Pons (tissue), 1 donor: ENCODE data around the gene GABRD.

Experiments
- DNase-seq: peaks from one replicate; pipeline ENCODE4 v3.0.0-alpha.2; 2016; ENCODE audit warnings: low spot score

GABRD gene

DNA sequence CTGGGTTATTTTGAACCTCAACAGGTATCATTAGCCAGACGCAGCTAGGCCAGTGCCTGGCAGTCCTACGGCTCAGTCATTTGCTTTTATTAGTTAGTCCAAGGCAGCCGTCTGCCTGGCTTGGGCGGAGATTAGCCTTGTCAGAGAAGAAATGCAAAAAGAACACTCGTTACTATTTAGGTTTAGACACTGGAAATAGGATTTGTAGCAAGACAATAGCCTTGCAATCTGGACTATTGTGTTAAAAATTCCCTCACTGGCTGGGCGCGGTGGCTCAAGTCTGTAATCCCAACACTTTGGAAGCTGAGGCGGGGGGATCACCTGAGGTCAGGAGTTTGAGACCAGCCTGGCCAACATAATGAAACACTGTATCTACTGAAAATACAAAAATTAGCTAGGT is 20.1 kb downstream of the GABRD start:
- DNase-seq, result no peak

DNA sequence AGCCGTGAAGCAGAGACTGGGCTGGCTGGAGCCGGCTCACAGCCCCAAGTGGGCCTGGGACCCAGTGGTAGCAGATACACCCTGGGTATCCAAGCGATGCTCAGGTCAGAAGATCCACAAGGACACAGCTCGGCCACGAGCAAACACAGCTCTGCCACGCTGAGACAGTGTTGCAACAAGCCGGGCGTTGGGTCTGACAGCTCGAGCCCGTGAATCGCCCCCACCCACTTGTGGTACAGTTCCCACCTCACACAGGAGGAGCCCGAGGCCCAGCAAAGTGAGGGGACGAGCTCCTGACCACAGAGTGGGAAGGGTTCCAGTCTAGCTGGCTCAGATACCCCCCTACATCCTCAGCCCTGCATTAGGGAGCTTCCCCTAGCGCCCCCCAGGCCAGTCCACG is 22.2 kb downstream of the GABRD start:
- no peak for DNase-seq

- no peak for DNase-seq
Observed at GRCh38 chr1:2041887-2042286, 22.7 kb downstream of the GABRD start.

DNA sequence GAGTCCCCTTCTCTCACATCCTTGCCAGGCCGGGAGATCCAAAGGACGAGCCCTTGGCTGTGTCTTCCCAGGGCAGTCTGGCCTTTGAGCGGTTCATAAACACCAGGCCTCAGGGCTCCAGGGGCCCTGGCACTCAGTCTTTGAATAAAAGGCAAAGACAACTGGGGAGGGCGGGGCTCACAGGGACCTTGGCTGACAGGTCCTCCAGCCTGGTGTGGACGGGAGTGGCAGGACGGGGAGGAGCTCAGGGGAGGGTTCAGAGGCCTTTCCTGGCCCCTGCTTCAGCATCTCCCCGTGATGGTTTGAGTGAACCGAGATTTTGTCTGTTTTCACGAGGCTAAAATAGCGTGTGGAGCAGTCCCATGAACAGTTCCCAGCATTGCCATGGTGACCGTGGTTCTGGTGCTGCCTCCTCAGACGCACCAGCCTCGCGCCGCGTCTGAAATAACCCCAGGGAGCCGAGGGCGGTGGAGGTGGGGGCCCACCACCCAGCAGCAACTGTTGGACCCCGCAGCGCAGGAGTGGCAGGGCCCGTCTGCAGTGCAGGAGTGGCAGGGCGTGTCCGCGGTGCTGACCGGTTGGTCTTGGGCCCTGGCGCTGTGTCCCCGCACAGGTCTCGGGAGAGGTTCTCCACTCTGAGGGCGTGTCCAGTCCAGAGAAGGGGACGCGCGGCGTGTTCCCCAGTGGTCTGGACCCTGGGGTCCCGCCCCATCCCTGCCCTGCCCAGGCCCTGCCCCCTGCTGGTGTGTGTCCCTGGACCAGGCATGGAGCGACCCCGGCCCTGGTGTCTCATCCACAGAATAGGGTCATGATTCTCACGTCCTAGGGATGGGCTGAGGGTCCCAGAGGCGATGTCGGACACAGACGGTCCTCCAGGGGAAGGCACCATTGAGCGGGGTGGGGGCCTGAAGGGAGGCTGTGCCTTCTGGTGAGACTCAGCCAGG is 24.0 kb downstream of the GABRD start:
- no peak for DNase-seq

- no peak for DNase-seq
Observed at GRCh38 chr1:2043886-2044285, 24.7 kb downstream of the GABRD start.

DNA sequence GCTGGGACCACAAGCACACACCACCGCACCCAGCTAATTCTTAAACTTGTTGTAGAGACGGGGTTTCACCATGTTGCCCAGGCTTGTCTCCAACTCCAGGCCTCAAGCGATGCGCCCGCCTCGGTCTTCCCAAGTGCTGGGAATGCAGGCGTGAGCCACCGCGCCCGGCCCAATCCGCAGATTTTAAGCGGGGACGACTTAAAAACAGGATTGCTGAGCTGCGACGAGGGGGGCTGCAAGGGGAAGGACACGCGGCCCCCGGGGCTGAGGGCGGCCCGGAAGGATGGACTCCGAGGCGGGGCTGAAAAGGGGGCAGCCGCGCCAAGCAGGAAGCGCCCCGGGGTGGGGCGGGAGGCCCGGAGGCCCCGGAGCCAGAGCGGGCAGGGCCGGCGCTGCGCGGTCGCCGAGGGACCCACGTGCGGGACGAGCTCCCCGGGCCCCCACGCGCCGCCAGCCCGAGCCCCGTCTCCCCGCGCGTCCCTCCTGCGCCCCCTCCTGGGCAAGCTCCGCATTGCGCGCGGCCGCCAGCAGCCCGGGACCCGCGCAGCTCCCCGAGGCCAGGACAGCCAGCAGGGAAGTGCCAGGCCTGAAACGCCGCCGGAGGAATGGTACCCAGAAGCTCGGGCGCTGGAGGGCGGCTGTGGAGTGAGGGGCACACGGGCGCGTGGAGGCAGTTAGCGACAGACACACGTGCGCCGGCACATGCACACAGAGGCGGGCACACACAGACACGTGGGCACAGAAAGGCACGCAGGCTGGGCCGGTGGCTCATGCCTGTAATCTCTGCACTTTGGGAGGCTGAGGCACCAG is 25.6 kb downstream of the GABRD start:
- peak; percentile 26 for DNase-seq

DNA sequence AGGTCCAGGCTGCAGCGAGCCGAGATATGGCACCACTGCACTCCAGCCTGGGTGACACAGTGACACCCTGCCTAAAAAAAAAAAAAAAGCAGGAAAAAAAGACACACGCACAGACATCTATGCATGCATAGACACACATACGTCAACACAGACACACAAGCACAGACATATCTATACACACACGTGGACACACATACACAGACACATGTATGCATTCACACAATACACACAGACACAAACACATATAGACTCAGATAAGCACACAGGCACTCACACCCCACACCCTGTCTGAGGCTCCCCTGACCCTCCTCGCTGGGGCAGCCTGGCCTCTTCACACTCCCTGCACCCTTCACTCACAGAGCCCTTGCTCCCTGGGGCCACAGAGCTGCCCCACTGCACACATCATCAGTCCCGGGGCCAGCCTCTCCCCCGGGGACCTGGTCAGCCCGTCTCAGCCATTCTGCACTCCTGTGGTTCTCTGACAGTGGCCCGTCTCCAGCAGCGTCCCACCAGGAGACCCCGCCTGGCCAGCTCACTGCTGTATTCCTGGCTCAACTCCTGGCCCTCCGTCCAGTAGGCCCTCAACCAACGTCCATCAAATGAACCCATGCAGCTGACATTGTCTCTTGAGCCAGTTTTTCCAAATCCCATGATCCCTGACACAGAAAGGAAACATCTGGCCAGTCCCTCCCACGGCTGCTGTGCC is 26.5 kb downstream of the GABRD start:
- DNase-seq, result no peak

DNA sequence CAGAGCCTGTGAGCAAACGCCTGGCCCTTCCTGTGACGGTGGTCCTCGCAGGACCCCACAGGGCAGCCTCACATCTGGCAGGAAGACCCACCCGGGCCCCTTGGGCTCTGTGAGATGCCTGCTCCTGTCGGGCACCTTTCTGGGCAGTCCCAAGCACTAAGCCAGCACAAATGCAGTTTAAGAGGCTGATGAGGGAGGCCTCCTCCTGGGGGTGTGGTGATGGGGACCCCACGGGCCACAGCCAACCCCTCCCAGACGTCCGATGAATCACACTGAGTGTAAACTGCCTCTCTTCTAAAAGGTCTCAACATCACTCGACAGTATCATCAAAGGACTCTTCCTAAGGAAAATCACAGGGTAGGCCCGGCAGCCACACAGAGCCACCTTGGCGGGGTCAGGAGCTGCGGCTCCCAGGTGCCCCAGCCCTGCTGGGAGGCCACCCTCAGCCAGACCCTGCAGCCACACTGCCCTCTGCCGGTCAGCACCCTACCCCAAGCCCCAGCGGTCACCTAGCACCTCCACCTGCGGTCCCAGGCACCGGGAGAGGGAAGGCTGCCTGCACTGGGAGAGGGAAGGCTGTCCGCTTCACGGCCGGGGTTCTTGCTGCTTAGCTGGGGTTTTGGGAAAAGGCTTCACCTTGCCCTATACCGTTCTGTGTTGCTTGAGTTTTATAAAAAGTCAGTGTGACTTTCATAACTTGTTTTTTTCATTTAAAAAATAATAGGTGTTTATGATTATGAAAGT is 27.2 kb downstream of the GABRD start:
- DNase-seq, result no peak

- DNase-seq, result no peak
Observed at GRCh38 chr1:2046953-2047748, 28.0 kb downstream of the GABRD start.

GRCh38 chr1:2047749-2048729 is 28.9 kb downstream of the GABRD start:
- DNase-seq, result no peak

DNA sequence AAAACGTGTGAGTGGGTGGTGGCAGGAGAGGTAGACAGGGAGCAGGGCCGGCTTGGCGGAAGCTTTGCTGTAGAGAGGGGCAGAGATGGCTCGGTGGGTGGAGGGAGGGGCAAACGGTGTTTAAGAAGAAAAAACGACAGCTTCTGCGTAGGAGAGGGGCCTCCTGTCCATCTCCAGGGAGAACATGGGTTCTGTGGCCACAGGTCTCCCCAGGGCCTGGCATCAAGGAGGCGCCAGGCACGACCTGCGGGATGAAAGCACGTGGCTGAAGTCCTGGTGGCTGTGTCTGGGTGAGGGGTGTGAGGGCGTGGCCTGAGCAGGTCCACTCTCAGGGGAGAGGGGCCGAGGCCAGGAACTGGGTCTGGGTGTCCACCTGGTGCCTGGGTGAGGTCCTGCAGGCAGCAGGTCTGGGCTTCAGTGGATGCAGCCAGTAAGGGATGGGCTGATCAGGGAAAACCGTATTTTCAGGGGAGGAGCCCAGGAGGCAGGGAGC is 30.1 kb downstream of the GABRD start:
- no peak for DNase-seq

- no peak for DNase-seq
Observed at GRCh38 chr1:2049718-2050431, 30.7 kb downstream of the GABRD start, which contains the start of gene PRKCZ. TSS of gene PRKCZ (plus strand) at chr1:2050411. CDS start at chr1:2050631, 220 bp downstream.

DNA sequence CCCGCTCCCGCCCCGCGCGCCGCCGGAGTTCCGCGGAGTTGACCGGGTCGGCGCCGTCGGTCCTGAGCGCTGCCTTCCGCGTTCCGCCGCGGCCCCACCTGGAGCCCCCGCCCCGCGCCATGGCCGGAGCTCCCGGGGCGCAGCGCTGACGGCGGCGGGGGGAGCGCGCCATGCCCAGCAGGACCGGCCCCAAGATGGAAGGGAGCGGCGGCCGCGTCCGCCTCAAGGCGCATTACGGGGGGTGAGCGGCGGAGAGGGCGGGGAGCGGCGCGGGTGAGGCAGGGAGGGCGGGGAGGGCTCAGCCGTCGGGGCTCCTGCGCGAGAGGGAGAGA is 31.3 kb downstream of the GABRD start:
- no peak for DNase-seq

DNA sequence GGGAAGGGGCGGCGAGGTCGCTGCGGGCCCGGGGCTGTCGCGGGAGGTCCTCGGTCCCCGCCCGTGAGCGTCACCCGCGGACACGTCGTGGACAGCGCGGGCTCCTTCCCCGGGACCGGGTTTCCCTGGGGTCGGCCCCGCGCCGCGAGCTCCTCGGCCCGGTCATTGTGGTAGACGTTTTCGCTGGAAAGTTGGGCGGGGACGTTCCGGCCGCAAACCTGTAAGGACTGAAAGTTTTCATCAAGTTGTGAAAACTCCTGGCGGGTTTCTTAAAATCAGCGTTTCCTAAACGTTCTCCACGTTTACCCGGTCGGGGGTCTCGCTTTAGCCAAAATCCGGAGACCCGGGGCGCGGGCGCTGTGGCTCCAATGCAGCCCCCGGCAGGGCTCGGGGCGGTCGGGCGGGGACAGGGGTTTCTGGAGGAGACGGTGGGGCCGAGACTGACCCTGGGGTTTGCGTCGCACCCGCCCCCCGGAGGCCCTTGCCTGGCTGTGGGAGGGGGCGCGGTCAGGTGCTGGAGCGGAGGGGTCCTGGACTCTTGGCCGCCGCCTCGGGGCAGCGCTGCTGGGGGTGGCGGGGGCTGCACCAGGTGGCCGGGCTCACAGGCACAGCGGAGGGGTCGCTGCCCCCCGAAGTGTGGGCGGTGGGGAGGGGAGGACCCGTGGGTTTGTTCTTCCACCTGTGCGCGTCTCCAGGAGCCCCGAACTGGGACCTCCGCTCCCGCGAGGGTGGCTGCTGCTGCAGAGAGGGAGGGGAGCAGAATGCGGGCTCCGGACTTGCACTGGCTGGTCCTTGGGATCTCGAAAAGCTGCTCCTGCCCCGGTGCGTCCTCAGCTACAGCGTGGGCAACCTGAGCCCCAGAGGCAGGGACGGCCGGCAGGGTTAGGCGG is 31.9 kb downstream of the GABRD start:
- no peak for DNase-seq

DNA sequence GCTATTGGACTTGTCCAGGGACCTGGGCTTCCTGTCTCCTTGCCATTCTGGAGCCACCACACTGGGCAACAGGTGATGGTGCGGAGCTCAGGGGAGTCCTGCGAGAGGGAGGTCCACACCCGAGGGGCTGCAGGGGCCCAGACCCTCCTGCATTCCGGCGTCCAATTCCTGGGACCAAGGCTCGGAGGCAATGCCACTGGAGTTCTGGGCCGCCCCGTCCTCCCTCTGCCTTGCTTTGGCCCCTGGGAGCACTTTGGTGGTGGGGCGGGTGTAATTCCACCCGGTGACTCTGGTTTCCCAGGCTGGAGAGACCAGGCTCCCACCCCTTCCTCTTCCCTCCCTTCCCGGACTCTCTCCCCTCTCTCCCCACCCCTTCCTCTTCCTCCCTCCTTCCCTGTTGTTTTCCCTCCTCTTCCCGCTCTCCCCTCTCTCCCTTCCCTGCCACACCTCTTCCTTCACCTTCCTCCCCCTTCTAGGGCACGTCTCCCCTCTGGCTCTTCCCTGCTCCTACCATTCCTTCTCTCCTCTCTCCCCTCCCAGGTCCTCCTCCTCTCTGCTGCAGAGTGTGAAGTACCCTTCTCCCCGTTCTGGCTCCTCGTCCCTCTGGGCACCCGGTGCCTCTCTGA is 33.0 kb downstream of the GABRD start:
- DNase-seq, result no peak

DNA sequence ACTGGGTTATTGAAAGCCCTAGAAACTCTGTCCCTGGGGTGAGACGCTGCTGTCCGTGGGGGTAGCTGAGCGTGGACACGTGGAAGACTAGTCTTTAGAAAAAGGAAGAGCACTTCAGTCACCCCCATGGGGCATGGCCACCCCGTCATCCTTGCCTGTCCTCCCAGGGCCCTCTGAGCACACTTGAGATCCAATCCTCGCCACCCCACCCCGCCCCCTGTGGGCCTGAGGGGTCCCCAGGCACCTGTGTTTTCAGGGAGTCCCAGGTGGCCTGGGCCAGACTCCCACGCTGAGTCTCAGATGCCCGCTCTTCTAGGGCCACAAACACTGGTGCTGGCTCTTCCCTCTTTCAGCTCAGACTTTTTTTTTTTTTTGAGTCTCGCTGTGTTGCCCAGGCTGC is 33.6 kb downstream of the GABRD start:
- no peak for DNase-seq

DNA sequence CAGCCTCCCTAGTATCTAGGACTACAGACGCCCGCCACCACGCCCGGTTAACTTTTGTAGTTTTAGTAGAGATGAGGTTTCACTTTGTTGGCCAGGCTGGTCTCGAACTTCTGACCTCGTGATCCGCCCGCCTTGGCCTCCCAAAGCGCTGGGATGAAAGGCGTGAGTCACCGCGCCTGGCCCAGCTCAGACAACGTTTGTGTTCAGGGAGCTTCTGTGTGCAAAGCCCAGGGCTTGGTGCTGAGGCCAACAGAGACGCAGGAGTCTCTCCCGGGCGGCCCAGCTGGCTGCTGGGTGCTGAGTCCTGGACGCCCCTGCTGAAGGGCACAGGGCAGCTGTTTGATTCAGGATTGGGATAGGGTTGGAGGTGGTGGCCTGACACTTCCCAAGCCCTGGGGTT is 34.1 kb downstream of the GABRD start:
- DNase-seq, result no peak
